Upper lobe of right lung (tissue), 1 donor: ENCODE results near the gene NUSAP1. TPM values are rescaled to one million over a fixed set of nuclear protein-coding genes. Genes with fewer than 3 reads are reported as not detected.

ENCODE experiments used
- ATAC-seq: fragments of 200-7000 bp; cut with Tn5 transposase; one replicate; pipeline ENCODE4 v1.9.1; 2020; ENCODE audit warnings: mild to moderate bottlenecking, moderate library complexity
- DNase-seq: peaks from one replicate; pipeline ENCODE4 v3.0.0-alpha.2; 2020
- H3K27ac ChIP-seq: fragments of 200-600 bp; one replicate; pipeline ENCODE4 v1.8.0; 2022
- H3K27me3 ChIP-seq: fragments of 200-600 bp; one replicate; pipeline ENCODE4 v1.8.0; 2022; ENCODE audit warnings: mild to moderate bottlenecking
- H3K36me3 ChIP-seq: fragments of 200-600 bp; one replicate; pipeline ENCODE4 v1.8.0; 2022
- H3K4me1 ChIP-seq: fragments of 200-600 bp; one replicate; pipeline ENCODE4 v1.8.0; 2022
- H3K4me3 ChIP-seq: fragments of 200-600 bp; one replicate; pipeline ENCODE4 v1.8.0; 2022; ENCODE audit warnings: mild to moderate bottlenecking
- H3K9me3 ChIP-seq: fragments of 200-600 bp; one replicate; pipeline ENCODE4 v1.8.0; 2022
- intact Hi-C: fragments of 100-400 bp; cut with DNase I; formaldehyde crosslinking; loops from one replicate; pipeline ENCODE4 v1.11.0; 2022
- total RNA-seq: library from RNA; stranded (reverse); fragmentation: NEBNext Ultra II Directional; extraction: Animal tissue kit (Norgen Biotek cat#: 25700); gene quantifications from one replicate; pipeline ENCODE4 v1.2.1, GENCODE V29; 2021
- TF ChIP-seq, protein P1 (sequence below): fragments of 200-600 bp; IDR thresholded peaks from one replicate; pipeline ENCODE4 v1.8.0; 2022; ENCODE audit warnings: antibody characterized with exemption
- donor health status: DM: no; HTN: yes; CAD: no; lungs with severe emphysema.

Gene NUSAP1
- total RNA-seq, 1 donor from 2014 or later = 6.7 TPM

GRCh38 chr15:41337047-41337446 is 4.4 kb downstream of the NUSAP1 start:
- Histone ChIP-seq H3K4me3 (no peak overlapping the region), H3K27me3 (no peaks in the 10 kb centered on the region), H3K9me3 (no peaks in the 10 kb centered on the region), H3K4me1 (peaks cover 10% of the 10 kb centered on the region), H3K27ac (no peak overlapping the region), H3K36me3 (no peaks in the 10 kb centered on the region)
- intact Hi-C loops = no loop called here
- TF ChIP-seq, protein P1, sequence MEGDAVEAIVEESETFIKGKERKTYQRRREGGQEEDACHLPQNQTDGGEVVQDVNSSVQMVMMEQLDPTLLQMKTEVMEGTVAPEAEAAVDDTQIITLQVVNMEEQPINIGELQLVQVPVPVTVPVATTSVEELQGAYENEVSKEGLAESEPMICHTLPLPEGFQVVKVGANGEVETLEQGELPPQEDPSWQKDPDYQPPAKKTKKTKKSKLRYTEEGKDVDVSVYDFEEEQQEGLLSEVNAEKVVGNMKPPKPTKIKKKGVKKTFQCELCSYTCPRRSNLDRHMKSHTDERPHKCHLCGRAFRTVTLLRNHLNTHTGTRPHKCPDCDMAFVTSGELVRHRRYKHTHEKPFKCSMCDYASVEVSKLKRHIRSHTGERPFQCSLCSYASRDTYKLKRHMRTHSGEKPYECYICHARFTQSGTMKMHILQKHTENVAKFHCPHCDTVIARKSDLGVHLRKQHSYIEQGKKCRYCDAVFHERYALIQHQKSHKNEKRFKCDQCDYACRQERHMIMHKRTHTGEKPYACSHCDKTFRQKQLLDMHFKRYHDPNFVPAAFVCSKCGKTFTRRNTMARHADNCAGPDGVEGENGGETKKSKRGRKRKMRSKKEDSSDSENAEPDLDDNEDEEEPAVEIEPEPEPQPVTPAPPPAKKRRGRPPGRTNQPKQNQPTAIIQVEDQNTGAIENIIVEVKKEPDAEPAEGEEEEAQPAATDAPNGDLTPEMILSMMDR = no peak
- no peak for ATAC-seq
- DNase-seq = no peak

GRCh38 chr15:41337631-41338522 is 5.2 kb downstream of the NUSAP1 start:
- intact Hi-C loops = no loop called here
- H3K4me1 ChIP-seq = peaks cover 10% of the 10 kb centered on the region
- TF ChIP-seq, protein P1 = no peak
- H3K27ac ChIP-seq = no peak overlapping the region
- DNase-seq (no peak), ATAC-seq (no peak)
- H3K9me3 ChIP-seq = no peaks in the 10 kb centered on the region
- no peaks in the 10 kb centered on the region for H3K27me3 ChIP-seq
- no peak overlapping the region for H3K4me3 ChIP-seq
- no peaks in the 10 kb centered on the region for H3K36me3 ChIP-seq

GRCh38 chr15:41340189-41340695 is 7.6 kb downstream of the NUSAP1 start:
- no peaks in the 10 kb centered on the region for H3K36me3 ChIP-seq
- no peaks in the 10 kb centered on the region for H3K27me3 ChIP-seq
- DNase-seq (no peak), ATAC-seq (no peak)
- H3K4me3 ChIP-seq = no peak overlapping the region
- H3K9me3 ChIP-seq = no peaks in the 10 kb centered on the region
- TF ChIP-seq, protein P1 = no peak
- intact Hi-C loops = no loop called here
- no peaks in the 10 kb centered on the region for H3K4me1 ChIP-seq
- H3K27ac ChIP-seq = no peak overlapping the region

DNA sequence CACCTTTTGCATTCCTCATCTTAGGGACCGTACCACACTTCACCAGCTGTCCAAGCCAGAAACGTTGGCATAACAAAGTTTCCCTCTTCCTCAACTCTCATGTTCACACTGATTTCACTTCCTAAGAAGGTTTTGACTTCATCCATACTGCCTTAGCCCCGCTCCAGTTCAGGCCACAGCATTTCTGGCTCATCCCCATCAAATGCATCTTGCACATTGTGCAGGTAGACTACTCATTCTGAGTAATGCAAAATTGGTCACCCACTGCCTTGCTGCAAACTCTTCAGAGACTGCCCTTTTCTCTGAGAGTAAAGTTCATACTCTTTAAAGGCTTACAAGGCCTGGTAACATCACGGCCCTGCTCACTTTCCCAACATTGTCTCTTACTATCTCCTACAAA is 8.8 kb downstream of the NUSAP1 start:
- Histone ChIP-seq H3K27me3 (no peaks in the 10 kb centered on the region), H3K36me3 (no peaks in the 10 kb centered on the region), H3K4me1 (no peaks in the 10 kb centered on the region), H3K27ac (no peak overlapping the region), H3K4me3 (no peak overlapping the region), H3K9me3 (no peaks in the 10 kb centered on the region)
- TF ChIP-seq, protein P1 = no peak
- intact Hi-C loops = no loop called here
- DNase-seq (no peak), ATAC-seq (no peak)

DNA sequence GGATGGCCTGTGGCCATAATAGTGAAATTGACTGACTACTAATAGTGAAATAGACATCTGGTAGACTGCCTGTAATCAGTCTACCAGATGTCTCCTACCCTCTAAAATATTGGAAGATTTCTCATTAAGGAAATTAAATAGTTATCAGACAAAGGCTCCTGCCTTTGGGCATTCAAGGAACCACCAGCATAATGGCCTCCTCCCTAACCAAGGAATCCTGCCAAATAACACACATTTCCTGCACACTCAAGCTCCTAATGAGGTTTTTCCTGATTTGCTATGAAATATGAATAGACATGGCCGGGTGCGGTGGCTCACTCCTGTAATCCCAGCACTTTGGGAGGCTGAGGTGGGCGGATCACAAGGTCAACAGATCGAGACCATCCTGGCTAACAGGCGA is 14.6 kb downstream of the NUSAP1 start:
- H3K27ac ChIP-seq = no peak overlapping the region
- H3K4me1 ChIP-seq = no peaks in the 10 kb centered on the region
- no peaks in the 10 kb centered on the region for H3K9me3 ChIP-seq
- no peaks in the 10 kb centered on the region for H3K27me3 ChIP-seq
- ATAC-seq (no peak), DNase-seq (no peak)
- TF ChIP-seq, protein P1 = no peak
- intact Hi-C loops = no loop called here
- H3K4me3 ChIP-seq = no peak overlapping the region
- no peaks in the 10 kb centered on the region for H3K36me3 ChIP-seq
